GM18507 (cell line): Measurements from ENCODE around the gene EML4.
"Not testable (repeated sequence)": the region's sequence is repeated elsewhere in the genome, so short reads cannot be mapped to it uniquely, and the experiment has no call there.

ENCODE experiments used
- DNase-seq: peaks from one replicate; pipeline ENCODE4 v3.0.0; 2011; ENCODE audit warnings: low read depth; ENCODE audit not compliant: insufficient read length; ENCODE audit errors: extremely low spot score
- FAIRE-seq: peaks from 2 replicates; lab custom pipeline; 2011; peaks lifted over from hg19 to GRCh38; lab: Jason Lieb, UNC

EML4 gene

GRCh38 chr2:42170619-42171395 is 1.7 kb downstream of the EML4 start:
- FAIRE-seq: no peak
- no peak for DNase-seq

- DNase-seq (no peak), FAIRE-seq (peak; percentile 81)
Observed at GRCh38 chr2:42171396-42171980, 2.3 kb downstream of the EML4 start.

GRCh38 chr2:42172020-42172419 is 2.9 kb downstream of the EML4 start:
- DNase-seq (no peak), FAIRE-seq (no peak)

GRCh38 chr2:42172566-42172965 is 3.4 kb downstream of the EML4 start:
- no peak for DNase-seq
- FAIRE-seq: no peak

- FAIRE-seq, DNase-seq: not testable (repeated sequence)
Observed at GRCh38 chr2:42173467-42173866, 4.3 kb downstream of the EML4 start.

GRCh38 chr2:42176992-42177738 is 8.0 kb downstream of the EML4 start:
- DNase-seq (no peak), FAIRE-seq (no peak)

- DNase-seq: no peak
- FAIRE-seq: no peak
Observed at GRCh38 chr2:42178335-42178734, 9.2 kb downstream of the EML4 start.

GRCh38 chr2:42180300-42180699 is 11.1 kb downstream of the EML4 start:
- no peak for DNase-seq
- no peak for FAIRE-seq

GRCh38 chr2:42182654-42183308 is 13.6 kb downstream of the EML4 start:
- FAIRE-seq (no peak), DNase-seq (no peak)

GRCh38 chr2:42183775-42184174 is 14.6 kb downstream of the EML4 start:
- no peak for DNase-seq
- FAIRE-seq: peak; percentile 63

- DNase-seq: no peak
- no peak for FAIRE-seq
Observed at GRCh38 chr2:42184346-42184745, 15.2 kb downstream of the EML4 start.

GRCh38 chr2:42185220-42185921 is 16.2 kb downstream of the EML4 start:
- DNase-seq: no peak
- FAIRE-seq: peak; percentile 29

- peak; percentile 9 for FAIRE-seq
- no peak for DNase-seq
Observed at GRCh38 chr2:42186366-42186765, 17.2 kb downstream of the EML4 start.

GRCh38 chr2:42186945-42187632 is 17.9 kb downstream of the EML4 start:
- DNase-seq (no peak), FAIRE-seq (no peak)

GRCh38 chr2:42187886-42188285 is 18.7 kb downstream of the EML4 start:
- FAIRE-seq (no peak), DNase-seq (no peak)

- DNase-seq (no peak), FAIRE-seq (no peak)
Observed at GRCh38 chr2:42189235-42189566, 20.0 kb downstream of the EML4 start.

GRCh38 chr2:42190191-42190590 is 21.0 kb downstream of the EML4 start:
- DNase-seq (no peak), FAIRE-seq (no peak)

GRCh38 chr2:42191285-42192009 is 22.3 kb downstream of the EML4 start:
- DNase-seq: no peak
- FAIRE-seq: no peak

GRCh38 chr2:42192010-42192373 is 22.8 kb downstream of the EML4 start:
- DNase-seq (no peak), FAIRE-seq (no peak)
